ENCODE measurements around the gene TULP4.

TULP4 gene, protein sequence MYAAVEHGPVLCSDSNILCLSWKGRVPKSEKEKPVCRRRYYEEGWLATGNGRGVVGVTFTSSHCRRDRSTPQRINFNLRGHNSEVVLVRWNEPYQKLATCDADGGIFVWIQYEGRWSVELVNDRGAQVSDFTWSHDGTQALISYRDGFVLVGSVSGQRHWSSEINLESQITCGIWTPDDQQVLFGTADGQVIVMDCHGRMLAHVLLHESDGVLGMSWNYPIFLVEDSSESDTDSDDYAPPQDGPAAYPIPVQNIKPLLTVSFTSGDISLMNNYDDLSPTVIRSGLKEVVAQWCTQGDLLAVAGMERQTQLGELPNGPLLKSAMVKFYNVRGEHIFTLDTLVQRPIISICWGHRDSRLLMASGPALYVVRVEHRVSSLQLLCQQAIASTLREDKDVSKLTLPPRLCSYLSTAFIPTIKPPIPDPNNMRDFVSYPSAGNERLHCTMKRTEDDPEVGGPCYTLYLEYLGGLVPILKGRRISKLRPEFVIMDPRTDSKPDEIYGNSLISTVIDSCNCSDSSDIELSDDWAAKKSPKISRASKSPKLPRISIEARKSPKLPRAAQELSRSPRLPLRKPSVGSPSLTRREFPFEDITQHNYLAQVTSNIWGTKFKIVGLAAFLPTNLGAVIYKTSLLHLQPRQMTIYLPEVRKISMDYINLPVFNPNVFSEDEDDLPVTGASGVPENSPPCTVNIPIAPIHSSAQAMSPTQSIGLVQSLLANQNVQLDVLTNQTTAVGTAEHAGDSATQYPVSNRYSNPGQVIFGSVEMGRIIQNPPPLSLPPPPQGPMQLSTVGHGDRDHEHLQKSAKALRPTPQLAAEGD (N-terminal part only)

DNA sequence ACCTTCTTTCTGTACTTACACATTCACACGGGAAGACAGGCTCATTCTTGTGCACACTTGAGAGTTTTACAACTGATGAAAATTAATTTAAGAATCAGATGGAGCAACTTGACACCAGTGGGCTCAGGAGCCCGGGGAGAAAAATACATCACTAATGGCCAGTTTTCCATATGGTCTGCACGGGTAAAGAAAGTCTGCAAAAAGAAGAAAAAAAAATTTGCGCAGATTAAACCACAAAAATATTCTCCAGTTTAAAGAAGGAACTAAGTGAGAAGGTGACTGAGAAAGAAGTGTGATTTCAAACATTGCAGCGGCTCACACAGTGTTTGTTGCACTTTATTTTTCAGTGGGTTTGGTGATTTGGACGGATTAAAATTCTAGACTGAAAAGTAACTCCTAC lies at the start of gene TULP4:
TSS of gene TULP4 (plus strand) at position 301 of the 400 bp plus-strand sequence. CDS start 1,552 bp downstream, outside the sequence.
- DNase-seq, result no peak

GRCh38 chr6:158262755-158263154 lies 49.5 kb upstream of the TULP4 start:
- DNase-seq, result no peak

DNA sequence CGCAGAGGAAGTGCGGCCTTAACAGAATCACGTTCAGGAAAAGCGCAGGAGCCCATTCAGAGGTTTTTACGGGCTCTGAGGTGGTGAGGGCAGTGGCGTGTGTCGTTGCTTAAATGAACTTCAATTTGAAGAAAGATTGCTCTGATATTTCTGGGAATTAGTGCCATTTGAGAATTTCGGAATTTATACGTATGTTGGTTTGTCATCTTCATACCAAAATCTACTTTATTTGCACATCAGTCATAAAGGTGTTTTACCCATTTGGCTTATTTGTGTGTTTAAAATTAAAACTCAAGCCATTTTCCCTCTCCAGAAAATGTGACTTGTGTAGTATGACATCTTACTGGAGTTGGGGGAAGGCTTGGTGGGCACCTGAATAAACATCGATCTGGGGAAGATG lies 48.1 kb upstream of the TULP4 start:
- no peak for DNase-seq

DNA sequence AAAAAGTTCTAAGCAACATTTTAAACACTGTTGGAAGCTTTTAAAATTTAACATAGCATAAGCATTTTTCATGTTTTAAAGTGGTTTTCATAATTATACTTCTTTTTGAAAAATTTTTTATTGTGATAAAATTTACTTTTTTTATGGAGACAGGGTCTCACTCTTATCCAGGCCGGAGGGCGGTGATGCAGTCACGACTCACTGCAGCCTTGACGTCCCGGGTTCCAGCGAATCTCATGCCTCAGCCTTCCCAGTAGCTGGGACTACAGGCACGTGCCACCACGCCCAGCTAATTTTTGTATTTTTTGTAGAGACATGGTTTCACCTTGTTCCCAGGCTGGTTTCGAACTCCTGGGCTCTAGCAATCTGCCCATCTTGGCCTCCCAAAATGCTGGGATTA lies 46.1 kb upstream of the TULP4 start:
- DNase-seq, result no peak

- DNase-seq, result no peak
Measured at GRCh38 chr6:158268361-158269147, 43.7 kb upstream of the TULP4 start.

DNA sequence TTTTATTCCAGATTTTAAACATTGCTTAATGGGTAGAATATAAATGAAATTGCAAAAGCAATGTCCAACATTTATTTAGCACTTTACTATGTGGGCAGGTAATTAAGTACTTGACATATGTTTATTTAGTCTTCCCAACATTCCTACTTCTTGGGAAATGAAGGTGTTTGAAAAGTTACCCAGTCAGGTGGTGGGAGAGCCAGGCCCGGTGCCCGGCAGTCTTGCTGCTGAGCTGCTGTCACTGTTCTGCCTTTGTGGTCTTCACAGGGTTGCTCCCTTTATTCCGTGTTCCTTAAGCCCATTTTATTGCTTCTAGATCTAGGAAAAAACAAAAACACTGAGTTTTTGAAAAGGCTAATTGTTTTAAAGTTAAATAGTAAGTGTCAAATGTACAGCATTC lies 42.6 kb upstream of the TULP4 start:
- DNase-seq, result no peak

- no peak for DNase-seq
Measured at GRCh38 chr6:158270389-158271127, 41.7 kb upstream of the TULP4 start.

DNA sequence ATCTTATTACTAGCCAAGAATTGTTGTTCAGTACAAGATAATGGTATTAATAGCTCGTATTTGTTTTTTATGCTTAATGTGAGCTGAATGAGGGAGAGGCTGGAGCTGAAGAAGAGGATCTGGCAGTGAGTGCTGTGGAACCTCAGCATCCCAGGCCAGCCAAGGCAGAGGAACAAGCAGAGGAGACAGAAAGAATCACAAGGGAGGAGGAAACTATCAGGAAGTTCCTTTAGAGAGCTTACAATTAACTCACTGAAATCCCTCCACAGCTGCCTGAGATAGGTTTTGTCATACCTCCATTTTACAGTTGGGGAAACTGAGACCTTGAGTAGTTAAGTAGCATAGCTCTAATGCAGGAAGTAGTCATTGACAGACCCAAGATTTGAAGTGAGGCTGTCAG lies 39.9 kb upstream of the TULP4 start:
- no peak for DNase-seq

DNA sequence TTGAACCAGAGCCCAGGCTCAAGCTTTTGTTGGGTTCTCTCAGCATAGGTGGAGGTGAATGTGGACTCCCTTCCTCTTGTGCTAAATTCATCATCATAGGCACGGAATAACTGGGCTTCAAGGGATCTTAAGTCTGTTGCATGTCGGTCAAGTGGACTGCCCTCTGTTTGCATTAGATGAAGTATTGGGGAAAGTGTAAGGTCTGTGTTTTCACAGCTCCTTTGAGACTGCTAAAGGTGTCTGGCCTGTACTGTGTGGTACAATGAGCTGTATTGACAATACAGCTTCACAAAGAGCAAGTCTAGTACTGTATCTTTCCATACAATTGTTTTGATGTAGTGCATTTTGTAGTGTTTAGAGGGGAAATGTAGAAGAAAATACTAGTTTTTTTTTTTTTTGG lies 34.3 kb upstream of the TULP4 start:
- DNase-seq, result no peak

DNA sequence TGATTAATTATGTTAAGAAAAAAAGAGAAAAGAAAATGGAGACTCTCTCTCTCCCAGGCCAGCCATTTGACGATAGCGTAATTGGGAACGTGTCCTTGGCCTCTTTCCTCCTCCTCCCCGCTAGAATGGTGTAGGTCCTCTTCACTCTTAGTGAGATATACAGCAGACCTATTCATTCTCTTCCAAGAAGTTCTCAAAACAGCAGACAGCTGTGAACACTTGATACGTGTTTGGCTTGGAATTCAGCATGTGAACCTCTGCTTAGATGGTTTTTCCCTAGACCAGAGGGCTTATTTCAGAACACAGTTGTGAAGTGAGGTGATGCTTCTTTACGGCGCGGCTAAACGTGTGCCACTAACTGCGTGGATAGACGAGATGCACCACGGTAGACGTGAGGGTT lies 32.6 kb upstream of the TULP4 start:
- DNase-seq, result no peak

GRCh38 chr6:158283304-158283980 lies 28.8 kb upstream of the TULP4 start:
- no peak for DNase-seq

- DNase-seq, result no peak
Measured at GRCh38 chr6:158284007-158284875, 28.0 kb upstream of the TULP4 start.

DNA sequence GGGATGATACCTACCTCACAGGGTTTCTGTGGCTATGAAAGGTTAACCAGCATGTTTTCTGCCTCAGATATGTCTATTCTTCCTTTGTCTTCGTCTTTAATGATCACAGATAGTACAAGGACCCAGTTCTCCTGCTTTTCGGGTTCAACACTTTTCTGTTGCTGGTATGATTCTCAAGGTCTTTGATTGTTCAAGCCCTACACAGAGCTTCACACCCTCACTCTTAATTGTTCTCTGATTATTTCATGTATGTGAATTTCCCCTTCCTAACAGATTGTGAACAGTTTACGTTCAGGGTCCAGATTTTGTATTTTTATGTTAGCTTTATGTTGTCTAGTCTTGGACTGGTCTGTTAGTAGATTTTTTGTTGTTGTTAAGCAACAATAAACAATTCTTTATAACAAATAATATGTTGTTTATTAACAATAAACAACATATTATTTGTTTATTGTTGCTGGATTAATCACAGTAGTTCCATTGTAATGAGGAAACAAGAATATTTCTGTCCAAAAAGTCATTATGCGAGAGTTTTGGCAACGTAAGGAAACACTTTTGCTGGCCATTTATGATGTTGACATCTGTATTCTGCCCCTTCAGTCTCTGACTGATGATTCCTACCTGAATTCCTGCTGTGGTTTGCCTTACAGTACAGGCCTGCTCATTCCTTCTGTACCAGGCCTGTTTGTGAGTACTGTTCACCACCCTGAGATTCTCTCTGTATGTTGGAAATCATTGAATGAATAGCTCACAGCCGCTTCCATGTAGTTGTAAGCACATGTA lies 27.2 kb upstream of the TULP4 start:
- DNase-seq, result no peak

DNA sequence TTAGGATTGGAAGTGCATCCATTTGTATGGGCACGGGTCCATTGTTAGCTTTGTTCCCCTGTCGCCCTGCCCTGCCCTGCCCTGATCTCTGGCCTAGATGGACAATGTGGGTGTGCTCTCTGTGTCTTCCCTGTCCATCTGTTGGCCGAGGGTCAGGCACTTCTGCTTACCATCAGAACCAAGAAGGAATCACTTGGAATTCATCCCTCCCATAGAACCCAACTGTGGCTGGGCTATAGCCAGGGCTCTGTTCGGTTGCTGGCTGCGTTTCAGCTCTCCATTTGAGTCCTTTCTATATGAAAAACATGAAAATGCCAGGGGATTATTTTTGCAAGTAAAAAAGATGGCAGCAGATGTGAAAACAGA lies 26.6 kb upstream of the TULP4 start:
- DNase-seq, result no peak

- no peak for DNase-seq
Measured at GRCh38 chr6:158286413-158286812, 25.9 kb upstream of the TULP4 start.

DNA sequence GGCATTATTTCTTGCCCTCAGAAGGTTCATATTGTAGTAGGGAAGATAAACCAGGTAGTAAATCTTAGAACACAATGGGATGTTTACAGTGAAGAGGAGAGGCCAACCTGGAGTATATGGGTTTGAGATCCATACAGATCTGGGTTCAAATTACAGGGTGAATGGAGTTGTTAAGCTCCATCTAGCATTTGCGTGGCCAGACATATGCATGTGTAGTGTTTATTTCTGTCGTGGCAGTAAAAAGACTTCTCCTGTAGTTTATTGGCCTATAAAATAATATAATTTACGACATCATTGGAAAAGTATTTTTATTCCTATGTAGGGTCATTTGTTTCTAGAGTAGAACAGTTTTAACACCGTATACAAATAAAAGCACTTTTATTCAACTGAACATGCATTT lies 25.2 kb upstream of the TULP4 start:
- DNase-seq, result no peak

DNA sequence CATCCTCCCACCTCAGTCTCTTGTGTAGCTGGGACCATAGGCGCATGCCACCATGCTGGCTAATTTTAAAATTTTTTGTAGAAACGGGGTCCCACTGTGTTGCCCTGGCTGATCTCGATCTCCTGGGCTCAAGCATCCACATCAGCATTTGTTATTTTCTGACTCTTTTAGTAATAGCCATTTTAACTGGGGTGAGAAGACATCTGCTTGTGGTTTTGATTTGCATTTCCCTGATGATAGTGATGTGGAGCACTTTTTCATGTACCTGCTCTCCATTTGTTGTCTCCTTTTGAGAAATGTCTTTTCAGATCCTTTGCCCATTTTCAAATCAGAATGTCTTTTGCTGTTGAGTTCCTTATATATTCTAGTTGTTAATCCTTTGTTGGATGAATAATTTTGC lies 22.2 kb upstream of the TULP4 start:
- DNase-seq, result no peak

- no peak for DNase-seq
Measured at GRCh38 chr6:158290659-158291058, 21.6 kb upstream of the TULP4 start.

DNA sequence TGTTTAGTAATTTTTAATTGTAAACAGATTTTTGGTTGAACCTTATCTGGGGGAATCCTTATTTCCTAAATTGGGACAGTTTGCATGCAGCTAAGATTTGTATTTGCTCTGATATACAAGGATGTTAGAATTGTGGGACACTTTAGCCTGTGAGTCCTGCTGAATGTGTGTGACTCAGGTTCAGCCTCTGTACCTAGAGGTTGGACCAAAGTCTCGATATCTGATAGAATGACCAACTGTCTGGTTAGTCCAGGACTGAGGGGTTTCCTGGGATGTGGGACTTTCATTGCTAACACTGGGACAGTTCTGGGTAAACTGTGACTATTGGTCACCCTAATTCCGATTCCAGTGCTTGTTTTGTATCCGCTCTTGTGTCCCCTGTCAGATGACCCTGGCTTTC lies 20.2 kb upstream of the TULP4 start:
- DNase-seq, result no peak

DNA sequence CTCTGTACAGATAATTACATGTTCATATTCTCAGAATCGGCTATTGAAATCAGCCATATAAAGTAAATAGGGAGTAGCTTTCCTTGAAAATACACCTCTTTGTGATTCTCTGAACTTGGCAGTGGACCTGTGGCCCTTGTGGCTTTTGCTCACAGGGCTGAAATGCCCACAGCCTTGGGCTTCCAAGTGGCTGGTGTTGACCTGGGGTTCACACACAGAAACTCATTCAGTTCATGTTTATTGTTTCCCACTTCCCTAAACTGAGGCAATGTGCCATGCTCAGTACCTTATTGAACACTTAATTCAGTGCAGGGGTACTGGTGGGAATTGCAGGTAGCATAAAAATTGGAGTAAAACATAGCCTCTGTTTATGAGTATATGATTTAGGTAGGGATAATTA lies 19.1 kb upstream of the TULP4 start:
- DNase-seq, result no peak

Data from inflammatory macrophage treated with lipopolysaccharide for 1 hour (primary cell).